Central memory CD4-positive, alpha-beta T cell (primary cell): ENCODE results near the gene TRIM66.

Source experiments
- DNase-seq: peaks from one replicate; pipeline ENCODE4 v3.0.0; 2022

The TRIM66 gene

GRCh38 chr11:8604078-8604723, 78.3 kb downstream of the TRIM66 start:
- no peak for DNase-seq

- no peak for DNase-seq
Measured at GRCh38 chr11:8603696-8604077, 78.8 kb downstream of the TRIM66 start.

GRCh38 chr11:8601376-8602133, 80.9 kb downstream of the TRIM66 start:
- DNase-seq: no peak

GRCh38 chr11:8598506-8598905, 84.0 kb downstream of the TRIM66 start:
- DNase-seq: no peak

GRCh38 chr11:8597182-8597581, 85.3 kb downstream of the TRIM66 start:
- DNase-seq: no peak

GRCh38 chr11:8596504-8597046, 85.9 kb downstream of the TRIM66 start:
- no peak for DNase-seq

GRCh38 chr11:8593935-8594909, 88.2 kb downstream of the TRIM66 start, which contains the start of gene STK33:
TSS of gene STK33 (minus strand) at chr11:8594228. CDS start at chr11:8474905, 119,323 bp downstream.
- no peak for DNase-seq

GRCh38 chr11:8593455-8593854, 89.0 kb downstream of the TRIM66 start:
- DNase-seq: no peak

- DNase-seq: no peak
Measured at GRCh38 chr11:8587915-8588314, 94.5 kb downstream of the TRIM66 start.

- DNase-seq: no peak
Measured at GRCh38 chr11:8586805-8587204, 95.7 kb downstream of the TRIM66 start.

- DNase-seq: no peak
Measured at GRCh38 chr11:8586184-8586583, 96.3 kb downstream of the TRIM66 start.

- no peak for DNase-seq
Measured at GRCh38 chr11:8584511-8584910, 98.0 kb downstream of the TRIM66 start.

- DNase-seq: no peak
Measured at GRCh38 chr11:8584082-8584481, 98.4 kb downstream of the TRIM66 start.

GRCh38 chr11:8581300-8581699, 101.2 kb downstream of the TRIM66 start:
- DNase-seq: no peak

- DNase-seq: no peak
Measured at GRCh38 chr11:8577791-8578581, 104.5 kb downstream of the TRIM66 start.

- no peak for DNase-seq
Measured at GRCh38 chr11:8574798-8575197, 107.7 kb downstream of the TRIM66 start.

GRCh38 chr11:8573777-8574176, 108.7 kb downstream of the TRIM66 start:
- DNase-seq: no peak

GRCh38 chr11:8567602-8568198, 114.8 kb downstream of the TRIM66 start:
- DNase-seq: no peak

GRCh38 chr11:8566613-8567210, 115.8 kb downstream of the TRIM66 start:
- DNase-seq: no peak

- DNase-seq: no peak
Measured at GRCh38 chr11:8564526-8564925, 117.9 kb downstream of the TRIM66 start.
